BLaER1 treated with 17β-estradiol and CSF1 and Interleukin-3, amounts not matched to agents 10 nM and 100 nM (cell line): ENCODE measurements around the gene ITPR1.

ENCODE experiments used
- H3K27ac ChIP-seq, 11 experiments: shearing (Covaris generic); formaldehyde crosslinking; 2 replicates each; pipeline ENCODE4 v1.8.1; 2022
- H3K27me3 ChIP-seq, 11 experiments: shearing (Covaris generic); formaldehyde crosslinking; 2 replicates each; pipeline ENCODE4 v1.8.1; 2022
- H3K36me3 ChIP-seq, 11 experiments: shearing (Covaris generic); formaldehyde crosslinking; 2 replicates each; pipeline ENCODE4 v1.8.1; 2022
- H3K4me1 ChIP-seq, 10 experiments: shearing (Covaris generic); formaldehyde crosslinking; 2 replicates each; pipeline ENCODE4 v1.8.1; 2022
- H3K4me2 ChIP-seq, 11 experiments: shearing (Covaris generic); formaldehyde crosslinking; 2 replicates each; pipeline ENCODE4 v1.8.1; 2022
- H3K4me3 ChIP-seq, 10 experiments: shearing (Covaris generic); formaldehyde crosslinking; 2 replicates each; pipeline ENCODE4 v1.8.1; 2022
- H3K9ac ChIP-seq, 11 experiments: shearing (Covaris generic); formaldehyde crosslinking; 2 replicates each; pipeline ENCODE4 v1.8.1; 2022
- H3K9me3 ChIP-seq, 11 experiments: shearing (Covaris generic); formaldehyde crosslinking; replicated peaks in 1 of 11; 2 replicates each; pipeline ENCODE4 v1.8.1; 2022
- H4K20me1 ChIP-seq, 11 experiments: shearing (Covaris generic); formaldehyde crosslinking; 2 replicates each; pipeline ENCODE4 v1.8.1; 2022
- Cebpa-rat ChIP-seq, 11 experiments: shearing (Covaris generic); IDR thresholded peaks; 2 replicates each; pipeline ENCODE4 v1.8.1; 2022

ITPR1 gene

DNA sequence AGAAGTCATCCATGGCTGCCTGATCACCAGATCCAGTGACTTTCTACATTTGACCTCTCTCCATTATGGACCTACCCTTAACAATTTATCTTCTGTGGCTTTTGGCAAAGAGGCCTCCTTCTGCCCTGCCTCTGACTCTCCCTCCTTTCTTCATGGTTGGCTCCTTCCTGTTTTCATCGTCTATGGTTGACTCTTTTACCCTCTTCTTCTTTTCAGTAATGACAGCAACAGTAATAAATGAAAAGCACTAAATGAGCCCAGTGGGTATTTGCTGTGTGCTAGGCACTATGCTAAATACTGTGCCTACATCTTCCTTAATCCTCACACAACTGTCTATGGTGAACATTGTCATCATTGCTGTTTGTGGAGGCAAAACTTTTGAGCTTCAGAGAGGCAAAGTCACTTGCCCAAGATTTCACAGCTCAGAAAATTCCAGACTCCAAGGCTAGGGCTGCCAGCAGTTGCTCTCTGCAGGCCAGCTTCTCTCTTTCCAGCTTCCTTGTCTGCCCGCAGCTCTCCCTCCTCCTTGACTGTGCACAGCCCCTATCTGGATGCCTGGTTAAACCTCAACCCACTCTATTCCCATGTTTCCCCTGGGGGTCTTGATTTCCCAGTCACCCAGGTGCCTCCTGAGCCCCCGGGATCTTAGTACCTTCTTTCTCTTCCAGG, 24.6 kb downstream of the ITPR1 start:
- H3K27ac ChIP-seq: peak overlapping the region in 1 of 11 experiments; percentile 17; a peak in 2 of 22 replicates
- H3K4me1 ChIP-seq: peaks cover 0 to 49% (median 21%) of the 10 kb centered on the region in 10 experiments; a peak in 12 of 20 replicates
- H3K4me3 ChIP-seq: no peak overlapping the region
- no peak for TF ChIP-seq Cebpa-rat (IDR thresholded peaks at IDR 0.05)
- 0 out of 22 replicates have a peak, but pooled peaks cover 0 to 4% (median 0%) of the 10 kb centered on the region in 11 experiments for H3K9me3 ChIP-seq
- peaks cover 0 to 5% (median 0%) of the 10 kb centered on the region in 11 experiments; a peak in 1 of 22 replicates for H3K27me3 ChIP-seq
- H3K4me2 ChIP-seq: peak overlapping the region in 5 of 11 experiments; percentile 32 to 92 (median 81); a peak in 10 of 22 replicates
- peaks cover 0 to 86% (median 0%) of the 10 kb centered on the region in 11 experiments; a peak in 10 of 22 replicates for H4K20me1 ChIP-seq
- no peak overlapping the region for H3K9ac ChIP-seq
- H3K36me3 ChIP-seq: peaks cover 10 to 40% (median 19%) of the 10 kb centered on the region in 11 experiments; a peak in 18 of 22 replicates

DNA sequence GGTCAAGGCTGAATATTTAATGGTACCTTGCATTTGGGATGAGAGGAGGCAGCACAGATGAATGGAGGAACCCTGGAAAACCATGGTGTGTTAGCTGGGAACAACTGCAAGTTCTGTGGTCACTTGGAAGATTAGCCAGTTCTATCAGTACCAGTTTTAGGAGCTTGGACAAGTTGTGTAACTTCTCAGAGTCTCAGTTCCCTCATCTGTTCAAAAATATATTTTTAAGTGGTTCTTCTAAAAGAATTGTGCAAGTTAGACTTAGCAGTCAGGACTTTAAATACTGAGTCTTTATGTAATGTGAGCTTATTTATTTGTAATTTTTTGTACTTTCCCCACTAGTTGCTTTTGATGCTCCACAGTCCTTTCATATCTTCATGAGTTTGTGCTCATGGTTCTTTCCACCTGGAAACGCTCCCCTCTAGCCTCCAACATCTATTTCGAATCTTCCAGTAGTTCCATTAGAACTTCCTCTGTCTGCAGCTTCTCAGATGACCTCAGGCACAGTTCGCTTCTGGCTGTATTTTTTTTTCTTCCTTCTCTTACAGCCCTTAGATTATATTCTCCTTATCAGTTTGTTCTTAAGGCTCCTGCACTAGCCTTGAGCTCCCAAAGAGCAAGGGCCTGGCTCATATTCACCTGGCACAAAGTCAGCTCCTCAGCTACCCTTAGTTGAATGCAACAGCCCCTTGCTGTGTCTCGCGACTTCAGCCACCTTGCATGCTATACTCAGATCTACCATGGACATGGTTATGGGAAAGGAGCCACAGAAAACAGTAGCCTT, 27.1 kb downstream of the ITPR1 start:
- TF ChIP-seq Cebpa-rat (IDR thresholded peaks at IDR 0.05): no peak
- Histone ChIP-seq H3K4me1 (peaks cover 10 to 68% (median 33%) of the 10 kb centered on the region in 10 experiments), H3K27me3 (peaks cover 0 to 5% (median 0%) of the 10 kb centered on the region in 11 experiments; a peak in 1 of 22 replicates), H3K36me3 (peaks cover 11 to 42% (median 21%) of the 10 kb centered on the region in 11 experiments; a peak in 18 of 22 replicates), H3K9me3 (0 out of 22 replicates have a peak, but pooled peaks cover 0 to 4% (median 0%) of the 10 kb centered on the region in 11 experiments), H4K20me1 (peaks cover 0 to 88% (median 10%) of the 10 kb centered on the region in 11 experiments; a peak in 13 of 22 replicates), H3K4me2 (peak overlapping the region in 5 of 11 experiments; percentile 51 to 92 (median 81); a peak in 10 of 22 replicates), H3K27ac (peak overlapping the region in 3 of 11 experiments; percentile 32 to 55 (median 52); a peak in 5 of 22 replicates), H3K4me3 (no peak overlapping the region; a peak in 1 of 20 replicates), H3K9ac (peak overlapping the region in 2 of 11 experiments; percentile 9 to 22; a peak in 2 of 22 replicates)

DNA sequence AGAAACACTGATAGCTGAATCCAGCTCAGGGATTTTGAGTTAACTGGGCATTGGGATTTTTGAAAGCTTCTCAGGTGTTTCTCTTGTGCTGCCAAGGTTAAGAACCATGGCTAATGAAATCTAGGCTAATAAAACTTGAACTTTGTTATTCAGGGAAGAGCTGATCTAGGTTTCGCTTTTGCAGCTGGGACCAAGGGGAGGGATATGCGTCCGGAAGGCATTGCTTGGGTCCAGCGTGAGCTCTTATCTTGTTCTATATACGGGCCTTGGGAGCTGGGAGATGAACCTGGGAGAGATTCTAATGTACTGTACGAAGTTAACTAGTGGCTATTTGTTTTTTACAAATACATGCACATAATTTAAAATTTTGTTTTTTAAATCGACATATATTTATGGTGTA, 29.8 kb downstream of the ITPR1 start:
- peaks cover 0 to 14% (median 0%) of the 10 kb centered on the region in 11 experiments; a peak in 2 of 22 replicates for H3K27me3 ChIP-seq
- H3K36me3 ChIP-seq: peaks cover 11 to 33% (median 22%) of the 10 kb centered on the region in 11 experiments; a peak in 18 of 22 replicates
- H3K4me3 ChIP-seq: no peak overlapping the region
- TF ChIP-seq Cebpa-rat (IDR thresholded peaks at IDR 0.05): no peak
- H4K20me1 ChIP-seq: peaks cover 0 to 88% (median 18%) of the 10 kb centered on the region in 11 experiments; a peak in 14 of 22 replicates
- H3K9me3 ChIP-seq: 0 out of 22 replicates have a peak, but pooled peaks cover 0 to 4% (median 0%) of the 10 kb centered on the region in 11 experiments
- peaks cover 22 to 63% (median 38%) of the 10 kb centered on the region in 10 experiments for H3K4me1 ChIP-seq
- no peak overlapping the region for H3K4me2 ChIP-seq
- no peak overlapping the region for H3K27ac ChIP-seq
- H3K9ac ChIP-seq: no peak overlapping the region

GRCh38 chr3:4523710-4524698, 30.9 kb downstream of the ITPR1 start:
- Histone ChIP-seq H3K27ac (no peak overlapping the region), H3K4me2 (peak overlapping the region; percentile 62 to 85 (median 77); a peak in 20 of 22 replicates), H3K27me3 (peaks cover 0 to 14% (median 0%) of the 10 kb centered on the region in 11 experiments; a peak in 2 of 22 replicates), H4K20me1 (peaks cover 0 to 93% (median 18%) of the 10 kb centered on the region in 11 experiments; a peak in 14 of 22 replicates), H3K4me1 (peaks cover 22 to 58% (median 32%) of the 10 kb centered on the region in 10 experiments), H3K9me3 (no peaks in the 10 kb centered on the region), H3K4me3 (no peak overlapping the region), H3K36me3 (peaks cover 8 to 27% (median 21%) of the 10 kb centered on the region in 11 experiments; a peak in 18 of 22 replicates), H3K9ac (no peak overlapping the region)
- TF ChIP-seq Cebpa-rat (IDR thresholded peaks at IDR 0.05): no peak

- peak in 3 of 11 experiments; percentile 12 to 41 (median 36); a peak in 2 of 22 replicates for TF ChIP-seq Cebpa-rat (IDR thresholded peaks at IDR 0.05)
- H4K20me1 ChIP-seq: peaks cover 0 to 94% (median 21%) of the 10 kb centered on the region in 11 experiments; a peak in 14 of 22 replicates
- H3K4me1 ChIP-seq: peaks cover 22 to 55% (median 27%) of the 10 kb centered on the region in 10 experiments
- peak overlapping the region in 1 of 11 experiments; percentile 12; a peak in 1 of 22 replicates for H3K27ac ChIP-seq
- peaks cover 3 to 26% (median 19%) of the 10 kb centered on the region in 11 experiments; a peak in 18 of 22 replicates for H3K36me3 ChIP-seq
- no peak overlapping the region for H3K9ac ChIP-seq
- H3K9me3 ChIP-seq: no peaks in the 10 kb centered on the region
- peak overlapping the region; percentile 62 to 85 (median 77) for H3K4me2 ChIP-seq
- peak overlapping the region in 1 of 10 experiments; percentile 4; a peak in 1 of 20 replicates for H3K4me3 ChIP-seq
- H3K27me3 ChIP-seq: peaks cover 0 to 14% (median 0%) of the 10 kb centered on the region in 11 experiments; a peak in 2 of 22 replicates
Measured at GRCh38 chr3:4525560-4526223, 32.5 kb downstream of the ITPR1 start.

- no peak overlapping the region for H3K27ac ChIP-seq
- H3K4me3 ChIP-seq: no peak overlapping the region
- H3K4me1 ChIP-seq: peaks cover 22 to 58% (median 28%) of the 10 kb centered on the region in 10 experiments
- peaks cover 0 to 10% (median 0%) of the 10 kb centered on the region in 11 experiments; a peak in 4 of 22 replicates for H3K36me3 ChIP-seq
- H3K27me3 ChIP-seq: peaks cover 0 to 9% (median 0%) of the 10 kb centered on the region in 11 experiments; a peak in 2 of 22 replicates
- H3K9me3 ChIP-seq: no peaks in the 10 kb centered on the region
- no peak overlapping the region for H3K9ac ChIP-seq
- H4K20me1 ChIP-seq: peaks cover 0 to 100% (median 31%) of the 10 kb centered on the region in 11 experiments; a peak in 15 of 22 replicates
- TF ChIP-seq Cebpa-rat (IDR thresholded peaks at IDR 0.05): no peak
- no peak overlapping the region for H3K4me2 ChIP-seq
Measured at GRCh38 chr3:4528320-4528719, 35.2 kb downstream of the ITPR1 start.
